Psoas muscle (tissue), 8 donors: Measurements from ENCODE around the gene CCRL2. TPM values are rescaled to one million over a fixed set of nuclear protein-coding genes. Genes with fewer than 3 reads are reported as not detected.

Experiments
- ATAC-seq, 4 donors: fragments of 200-7000 bp; cut with Tn5 transposase; one replicate each; pipeline ENCODE4 v1.9.1; 2020; ENCODE audit warnings: moderate library complexity in 3 of 4, mild to moderate bottlenecking in 2 of 4
- DNase-seq, 2 donors: peaks; one replicate each; pipeline ENCODE4 v3.0.0-alpha.2; 2020
- H3K27ac ChIP-seq: fragments of 200-600 bp; one replicate; pipeline ENCODE4 v1.8.0; 2022
- H3K27me3 ChIP-seq, 3 donors: fragments of 200-600 bp in 1 of 3; one replicate each; pipeline versions ENCODE4 v1.6.1 to v1.8.0; 2013 to 2022; ENCODE audit warnings: low read length in 2 of 3, mild to moderate bottlenecking in 2 of 3, moderate library complexity in 1 of 3; ENCODE audit not compliant: insufficient read depth in 3 of 3
- H3K36me3 ChIP-seq, 2 donors: fragments of 200-600 bp in 1 of 2; one replicate each; pipeline versions ENCODE4 v1.6.1 to v1.8.0; 2013 to 2022; ENCODE audit warnings: low read depth in 1 of 2, mild to moderate bottlenecking in 1 of 2, moderate library complexity in 1 of 2; ENCODE audit not compliant: insufficient read depth in 1 of 2
- H3K4me1 ChIP-seq: fragments of 200-600 bp; one replicate; pipeline ENCODE4 v1.8.0; 2022
- H3K4me3 ChIP-seq: fragments of 200-600 bp; one replicate; pipeline ENCODE4 v1.8.0; 2022; ENCODE audit warnings: mild to moderate bottlenecking
- H3K9me3 ChIP-seq: fragments of 200-600 bp; one replicate; pipeline ENCODE4 v1.8.0; 2022
- WGBS, 3 donors: extraction: QIAGEN DNeasy Blood & Tissue Kit; methylation state at CpG; one replicate each; pipeline versions ENCODE4 v1.1.6 to v1.1.7; 2013; 5-methylcytosine and 5-hydroxymethylcytosine counted together
- intact Hi-C, 2 donors: fragments of 100-400 bp; cut with DNase I; formaldehyde crosslinking; loops; one replicate each; pipeline versions ENCODE4 v1.11.0 to v1.14.2; 2022
- polyA plus RNA-seq, 3 donors: library from polyadenylated mRNA; stranded (reverse); fragments of 200-250 nt; gene quantifications; one replicate each; pipeline ENCODE4 v1.2.3, GENCODE V29; 2013
- total RNA-seq, 4 donors: library from RNA; stranded (reverse); fragmentation: NEBNext Ultra II Directional in 2 of 4; extraction: Animal tissue kit (Norgen Biotek cat#: 25700) in 2 of 4; gene quantifications; one replicate each; pipeline versions ENCODE4 v1.2.1 to v1.2.4, GENCODE V29; 2021 to 2023
- TF ChIP-seq, protein P1 (sequence below): fragments of 200-600 bp; IDR thresholded peaks from one replicate; pipeline ENCODE4 v1.8.0; 2022; ENCODE audit warnings: antibody characterized with exemption
- donor health status: healthy with polysubstance abuse.
- donor health status: DM: no; HTN: no; CAD: no; lungs with moderate emphysema.
- donor health status: Bipolar disorder and iron deficiency.
- donor health status: healthy.
- donor health status: DM: yes; HTN: yes; CAD: no.
- donor health status: DM: no; HTN: no; CAD: no.
- donor health status: DM: no; HTN: no; CAD: no.
- donor health status: DM: yes; HTN: yes; CAD: no.

CCRL2 gene
- total and polyA plus RNA-seq, 7 donors, result 0.55 to 1.8 (median 1.1) TPM

DNA sequence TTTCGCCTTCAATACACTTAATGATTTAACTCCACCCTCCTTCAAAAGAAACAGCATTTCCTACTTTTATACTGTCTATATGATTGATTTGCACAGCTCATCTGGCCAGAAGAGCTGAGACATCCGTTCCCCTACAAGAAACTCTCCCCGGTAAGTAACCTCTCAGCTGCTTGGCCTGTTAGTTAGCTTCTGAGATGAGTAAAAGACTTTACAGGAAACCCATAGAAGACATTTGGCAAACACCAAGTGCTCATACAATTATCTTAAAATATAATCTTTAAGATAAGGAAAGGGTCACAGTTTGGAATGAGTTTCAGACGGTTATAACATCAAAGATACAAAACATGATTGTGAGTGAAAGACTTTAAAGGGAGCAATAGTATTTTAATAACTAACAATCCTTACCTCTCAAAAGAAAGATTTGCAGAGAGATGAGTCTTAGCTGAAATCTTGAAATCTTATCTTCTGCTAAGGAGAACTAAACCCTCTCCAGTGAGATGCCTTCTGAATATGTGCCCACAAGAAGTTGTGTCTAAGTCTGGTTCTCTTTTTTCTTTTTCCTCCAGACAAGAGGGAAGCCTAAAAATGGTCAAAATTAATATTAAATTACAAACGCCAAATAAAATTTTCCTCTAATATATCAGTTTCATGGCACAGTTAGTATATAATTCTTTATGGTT is 36.1 kb upstream of the CCRL2 start, which contains the start of gene CCR5:
CCR5 (plus strand) TSS at position 108 of the 680 bp plus-strand sequence. CDS start 1,957 bp downstream, outside the sequence.
- 50 to 57% (median 56%) methylated on average over 5 of the region's 5 CpGs for WGBS, 3 donors
- ATAC-seq, result no peak

DNA sequence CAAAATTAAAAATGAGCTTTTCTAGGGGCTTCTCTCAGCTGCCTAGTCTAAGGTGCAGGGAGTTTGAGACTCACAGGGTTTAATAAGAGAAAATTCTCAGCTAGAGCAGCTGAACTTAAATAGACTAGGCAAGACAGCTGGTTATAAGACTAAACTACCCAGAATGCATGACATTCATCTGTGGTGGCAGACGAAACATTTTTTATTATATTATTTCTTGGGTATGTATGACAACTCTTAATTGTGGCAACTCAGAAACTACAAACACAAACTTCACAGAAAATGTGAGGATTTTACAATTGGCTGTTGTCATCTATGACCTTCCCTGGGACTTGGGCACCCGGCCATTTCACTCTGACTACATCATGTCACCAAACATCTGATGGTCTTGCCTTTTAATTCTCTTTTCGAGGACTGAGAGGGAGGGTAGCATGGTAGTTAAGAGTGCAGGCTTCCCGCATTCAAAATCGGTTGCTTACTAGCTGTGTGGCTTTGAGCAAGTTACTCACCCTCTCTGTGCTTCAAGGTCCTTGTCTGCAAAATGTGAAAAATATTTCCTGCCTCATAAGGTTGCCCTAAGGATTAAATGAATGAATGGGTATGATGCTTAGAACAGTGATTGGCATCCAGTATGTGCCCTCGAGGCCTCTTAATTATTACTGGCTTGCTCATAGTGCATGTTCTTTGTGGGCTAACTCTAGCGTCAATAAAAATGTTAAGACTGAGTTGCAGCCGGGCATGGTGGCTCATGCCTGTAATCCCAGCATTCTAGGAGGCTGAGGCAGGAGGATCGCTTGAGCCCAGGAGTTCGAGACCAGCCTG is 35.3 kb upstream of the CCRL2 start:
- intact Hi-C loops, result no loop called here
- ATAC-seq, result no peak
- no peaks in the 10 kb centered on the region for H3K36me3 ChIP-seq
- H3K9me3 ChIP-seq, result no peaks in the 10 kb centered on the region
- H3K4me1 ChIP-seq, result no peaks in the 10 kb centered on the region
- TF ChIP-seq, protein P1, sequence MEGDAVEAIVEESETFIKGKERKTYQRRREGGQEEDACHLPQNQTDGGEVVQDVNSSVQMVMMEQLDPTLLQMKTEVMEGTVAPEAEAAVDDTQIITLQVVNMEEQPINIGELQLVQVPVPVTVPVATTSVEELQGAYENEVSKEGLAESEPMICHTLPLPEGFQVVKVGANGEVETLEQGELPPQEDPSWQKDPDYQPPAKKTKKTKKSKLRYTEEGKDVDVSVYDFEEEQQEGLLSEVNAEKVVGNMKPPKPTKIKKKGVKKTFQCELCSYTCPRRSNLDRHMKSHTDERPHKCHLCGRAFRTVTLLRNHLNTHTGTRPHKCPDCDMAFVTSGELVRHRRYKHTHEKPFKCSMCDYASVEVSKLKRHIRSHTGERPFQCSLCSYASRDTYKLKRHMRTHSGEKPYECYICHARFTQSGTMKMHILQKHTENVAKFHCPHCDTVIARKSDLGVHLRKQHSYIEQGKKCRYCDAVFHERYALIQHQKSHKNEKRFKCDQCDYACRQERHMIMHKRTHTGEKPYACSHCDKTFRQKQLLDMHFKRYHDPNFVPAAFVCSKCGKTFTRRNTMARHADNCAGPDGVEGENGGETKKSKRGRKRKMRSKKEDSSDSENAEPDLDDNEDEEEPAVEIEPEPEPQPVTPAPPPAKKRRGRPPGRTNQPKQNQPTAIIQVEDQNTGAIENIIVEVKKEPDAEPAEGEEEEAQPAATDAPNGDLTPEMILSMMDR, result no peak
- no peak for DNase-seq
- no peak overlapping the region for H3K4me3 ChIP-seq
- WGBS, 3 donors, result 50 to 76% (median 52%) methylated on average over 10 of the region's 10 CpGs
- no peak overlapping the region for H3K27ac ChIP-seq
- peaks cover 0 to 4% (median 2%) of the 10 kb centered on the region in 3 donors for H3K27me3 ChIP-seq

More for the DNA sequence above, 36.1 kb upstream of the CCRL2 start, which contains the start of gene CCR5:
- DNase-seq, result no peak
- intact Hi-C loops, result no loop called here
- Histone ChIP-seq H3K36me3 (no peaks in the 10 kb centered on the region), H3K27ac (no peak within 1 kb of the TSS), H3K4me3 (no peak within 1 kb of the TSS), H3K27me3 (peaks cover 0 to 4% (median 2%) of the 10 kb centered on the region in 3 donors), H3K9me3 (no peaks in the 10 kb centered on the region), H3K4me1 (no peaks in the 10 kb centered on the region)
- TF ChIP-seq, protein P1, result no peak

DNA sequence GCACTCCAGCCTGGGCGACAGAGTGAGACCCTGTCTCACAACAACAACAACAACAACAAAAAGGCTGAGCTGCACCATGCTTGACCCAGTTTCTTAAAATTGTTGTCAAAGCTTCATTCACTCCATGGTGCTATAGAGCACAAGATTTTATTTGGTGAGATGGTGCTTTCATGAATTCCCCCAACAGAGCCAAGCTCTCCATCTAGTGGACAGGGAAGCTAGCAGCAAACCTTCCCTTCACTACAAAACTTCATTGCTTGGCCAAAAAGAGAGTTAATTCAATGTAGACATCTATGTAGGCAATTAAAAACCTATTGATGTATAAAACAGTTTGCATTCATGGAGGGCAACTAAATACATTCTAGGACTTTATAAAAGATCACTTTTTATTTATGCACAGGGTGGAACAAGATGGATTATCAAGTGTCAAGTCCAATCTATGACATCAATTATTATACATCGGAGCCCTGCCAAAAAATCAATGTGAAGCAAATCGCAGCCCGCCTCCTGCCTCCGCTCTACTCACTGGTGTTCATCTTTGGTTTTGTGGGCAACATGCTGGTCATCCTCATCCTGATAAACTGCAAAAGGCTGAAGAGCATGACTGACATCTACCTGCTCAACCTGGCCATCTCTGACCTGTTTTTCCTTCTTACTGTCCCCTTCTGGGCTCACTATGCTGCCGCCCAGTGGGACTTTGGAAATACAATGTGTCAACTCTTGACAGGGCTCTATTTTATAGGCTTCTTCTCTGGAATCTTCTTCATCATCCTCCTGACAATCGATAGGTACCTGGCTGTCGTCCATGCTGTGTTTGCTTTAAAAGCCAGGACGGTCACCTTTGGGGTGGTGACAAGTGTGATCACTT is 34.3 kb upstream of the CCRL2 start:
- no peak overlapping the region for H3K4me3 ChIP-seq
- WGBS, 3 donors, result 79 to 84% (median 80%) methylated on average over 9 of the region's 9 CpGs
- peaks cover 0 to 4% (median 2%) of the 10 kb centered on the region in 3 donors for H3K27me3 ChIP-seq
- H3K4me1 ChIP-seq, result no peaks in the 10 kb centered on the region
- H3K27ac ChIP-seq, result no peak overlapping the region
- ATAC-seq (no peak), DNase-seq (no peak)
- no peaks in the 10 kb centered on the region for H3K9me3 ChIP-seq
- intact Hi-C loops, result no loop called here
- TF ChIP-seq, protein P1, result peak; percentile 33
- no peaks in the 10 kb centered on the region for H3K36me3 ChIP-seq

DNA sequence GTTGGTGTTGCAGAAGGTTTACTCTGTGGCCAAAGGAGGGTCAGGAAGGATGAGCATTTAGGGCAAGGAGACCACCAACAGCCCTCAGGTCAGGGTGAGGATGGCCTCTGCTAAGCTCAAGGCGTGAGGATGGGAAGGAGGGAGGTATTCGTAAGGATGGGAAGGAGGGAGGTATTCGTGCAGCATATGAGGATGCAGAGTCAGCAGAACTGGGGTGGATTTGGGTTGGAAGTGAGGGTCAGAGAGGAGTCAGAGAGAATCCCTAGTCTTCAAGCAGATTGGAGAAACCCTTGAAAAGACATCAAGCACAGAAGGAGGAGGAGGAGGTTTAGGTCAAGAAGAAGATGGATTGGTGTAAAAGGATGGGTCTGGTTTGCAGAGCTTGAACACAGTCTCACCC is 32.3 kb upstream of the CCRL2 start:
- Histone ChIP-seq H3K27me3 (no peaks in the 10 kb centered on the region), H3K27ac (no peak overlapping the region), H3K36me3 (no peaks in the 10 kb centered on the region), H3K4me1 (no peaks in the 10 kb centered on the region), H3K9me3 (no peaks in the 10 kb centered on the region), H3K4me3 (no peak overlapping the region)
- TF ChIP-seq, protein P1, result no peak
- DNase-seq (no peak), ATAC-seq (no peak)
- intact Hi-C loops, result loop anchor here in 1 of 2 donors (5.0 kb wide), 3 partner anchors 227 to 432 kb away; partner anchors contain the start of gene CXCR6
- WGBS, 3 donors, result 76 to 86% (median 84%) methylated on average over 3 of the region's 3 CpGs
